Activated naive CD4-positive, alpha-beta T cell treated with anti-CD3 and anti-CD28 coated beads for 36 hours (primary cell): ENCODE results near the gene ANKH. TPM values are rescaled to one million over a fixed set of nuclear protein-coding genes. Genes with fewer than 3 reads are reported as not detected.
"Not testable (repeated sequence)": the region's sequence is repeated elsewhere in the genome, so short reads cannot be mapped to it uniquely, and the experiment has no call there.

Experiments used
- CTCF ChIA-PET: fragments of 350-600 bp; sonication (Branson Sonifier 250); formaldehyde crosslinking; loops from one replicate; lab custom pipeline; 2021; ENCODE audit warnings: antibody characterized with exemption; lab: Charles Lee
- DNase-seq: peaks from one replicate; pipeline ENCODE4 v3.0.0-alpha.2; 2020
- H3K27ac Mint-ChIP-seq: one replicate; pipeline ENCODE4 v1.8.0; 2021; ENCODE audit warnings: mild to moderate bottlenecking, mixed read lengths
- H3K27me3 Mint-ChIP-seq: one replicate; pipeline ENCODE4 v1.8.0; 2021; ENCODE audit warnings: low read depth, mixed read lengths
- H3K36me3 Mint-ChIP-seq: one replicate; pipeline ENCODE4 v1.8.0; 2021; ENCODE audit warnings: low read depth, mixed read lengths
- H3K4me1 Mint-ChIP-seq: one replicate; pipeline ENCODE4 v1.8.0; 2021; ENCODE audit warnings: low read depth, mixed read lengths
- H3K4me3 Mint-ChIP-seq: one replicate; pipeline ENCODE4 v1.8.0; 2021; ENCODE audit warnings: mild to moderate bottlenecking, moderate library complexity, mixed read lengths
- H3K9me3 Mint-ChIP-seq: one replicate; pipeline ENCODE4 v1.8.0; 2021; ENCODE audit warnings: mixed read lengths
- intact Hi-C: fragments of 100-400 bp; cut with micrococcal nuclease; formaldehyde crosslinking; loops from one replicate; pipeline ENCODE4 v1.15.1; 2023
- total RNA-seq, 2 experiments: library from RNA; stranded (reverse); gene quantifications; one replicate each; pipeline ENCODE4 v1.2.3, GENCODE V29; 2021

Gene ANKH
- total RNA-seq, result 10 to 100 TPM; 92.0 to 93.5 TPM

GRCh38 chr5:14871214-14872069 is at the start of gene ANKH:
Gene ANKH (minus strand): TSS chr5:14871778. CDS start chr5:14871447, 331 bp downstream.
- Mint-ChIP-seq H3K4me1 (peaks cover 33% of the 10 kb centered on the region), H3K36me3 (peaks cover 8% of the 10 kb centered on the region), H3K4me3 (peak within 1 kb of the TSS; percentile 96), H3K27ac (peak within 1 kb of the TSS; percentile 95), H3K9me3 (no peaks in the 10 kb centered on the region), H3K27me3 (no peaks in the 10 kb centered on the region)
- intact Hi-C loops, result loop anchor here (1.0 to 5.0 kb wide), 10 partner anchors 55 to 1745 kb away; partner anchors contain the start of genes OTULIN, OTULINL, RETREG1 and ZNF622
- peak; percentile 79 for DNase-seq
- CTCF ChIA-PET, result interaction anchor here (0.7 to 2.8 kb wide), 7 partner anchors 60 to 163 kb away, joined by 3 to 11 read pairs (median 5); no protein-coding TSS in a partner anchor

GRCh38 chr5:14920121-14920520 is 48.5 kb upstream of the ANKH start:
- H3K36me3 Mint-ChIP-seq, result no peaks in the 10 kb centered on the region
- CTCF ChIA-PET, result no interaction called here
- no peak overlapping the region for H3K4me3 Mint-ChIP-seq
- no peak for DNase-seq
- H3K27ac Mint-ChIP-seq, result no peak overlapping the region
- intact Hi-C loops, result no loop called here
- H3K9me3 Mint-ChIP-seq, result peaks cover 6% of the 10 kb centered on the region
- H3K27me3 Mint-ChIP-seq, result no peaks in the 10 kb centered on the region
- H3K4me1 Mint-ChIP-seq, result peaks cover 48% of the 10 kb centered on the region

- H3K4me3 Mint-ChIP-seq, H3K27me3 Mint-ChIP-seq, intact Hi-C loops, H3K27ac Mint-ChIP-seq, DNase-seq, CTCF ChIA-PET, H3K9me3 Mint-ChIP-seq, H3K36me3 Mint-ChIP-seq: not testable (repeated sequence)
- peaks cover 46% of the 10 kb centered on the region for H3K4me1 Mint-ChIP-seq
Observed at GRCh38 chr5:14919106-14919505, 47.5 kb upstream of the ANKH start.

- Mint-ChIP-seq H3K27ac (no peak overlapping the region), H3K4me3 (no peak overlapping the region), H3K4me1 (peaks cover 44% of the 10 kb centered on the region), H3K36me3 (no peaks in the 10 kb centered on the region), H3K27me3 (no peaks in the 10 kb centered on the region), H3K9me3 (peaks cover 6% of the 10 kb centered on the region)
- intact Hi-C loops, result no loop called here
- CTCF ChIA-PET, result no interaction called here
- DNase-seq, result no peak
Observed at GRCh38 chr5:14917719-14918118, 46.1 kb upstream of the ANKH start.

GRCh38 chr5:14915291-14915952 is 43.8 kb upstream of the ANKH start:
- no peaks in the 10 kb centered on the region for H3K36me3 Mint-ChIP-seq
- intact Hi-C loops, result loop anchor here (1.0 kb wide), 1 partner anchor 11 kb away; no protein-coding TSS in a partner anchor
- no peak overlapping the region for H3K27ac Mint-ChIP-seq
- CTCF ChIA-PET, result interaction anchor here (1.1 kb wide), 1 partner anchor 42 kb away, joined by 3 read pairs; no protein-coding TSS in a partner anchor
- peaks cover 6% of the 10 kb centered on the region for H3K9me3 Mint-ChIP-seq
- no peaks in the 10 kb centered on the region for H3K27me3 Mint-ChIP-seq
- no peak overlapping the region for H3K4me3 Mint-ChIP-seq
- H3K4me1 Mint-ChIP-seq, result peaks cover 24% of the 10 kb centered on the region
- no peak for DNase-seq

- Mint-ChIP-seq H3K4me3 (no peak overlapping the region), H3K9me3 (peaks cover 6% of the 10 kb centered on the region), H3K36me3 (no peaks in the 10 kb centered on the region), H3K4me1 (peaks cover 17% of the 10 kb centered on the region), H3K27me3 (no peaks in the 10 kb centered on the region), H3K27ac (peak overlapping the region; percentile 43)
- intact Hi-C loops, result loop anchor here (1.0 kb wide), 1 partner anchor 12 kb away; no protein-coding TSS in a partner anchor
- no peak for DNase-seq
- CTCF ChIA-PET, result no interaction called here
Observed at GRCh38 chr5:14914623-14915260, 43.2 kb upstream of the ANKH start.

- peaks cover 6% of the 10 kb centered on the region for H3K9me3 Mint-ChIP-seq
- intact Hi-C loops, result no loop called here
- H3K27ac Mint-ChIP-seq, result no peak overlapping the region
- no peaks in the 10 kb centered on the region for H3K27me3 Mint-ChIP-seq
- peaks cover 17% of the 10 kb centered on the region for H3K4me1 Mint-ChIP-seq
- no peak for DNase-seq
- H3K4me3 Mint-ChIP-seq, result no peak overlapping the region
- CTCF ChIA-PET, result interaction anchor here (0.7 kb wide), 1 partner anchor 27 kb away, joined by 3 read pairs; no protein-coding TSS in a partner anchor
- no peaks in the 10 kb centered on the region for H3K36me3 Mint-ChIP-seq
Observed at GRCh38 chr5:14914193-14914592, 42.6 kb upstream of the ANKH start.

- intact Hi-C loops, result no loop called here
- Mint-ChIP-seq H3K9me3 (peaks cover 6% of the 10 kb centered on the region), H3K36me3 (no peaks in the 10 kb centered on the region), H3K27me3 (no peaks in the 10 kb centered on the region), H3K4me1 (peaks cover 17% of the 10 kb centered on the region), H3K4me3 (no peak overlapping the region), H3K27ac (no peak overlapping the region)
- DNase-seq, result no peak
- CTCF ChIA-PET, result no interaction called here
Observed at GRCh38 chr5:14913096-14913495, 41.5 kb upstream of the ANKH start.

GRCh38 chr5:14912206-14912605 is 40.6 kb upstream of the ANKH start:
- Mint-ChIP-seq H3K27ac (no peak overlapping the region), H3K4me3 (no peak overlapping the region), H3K4me1 (peaks cover 17% of the 10 kb centered on the region), H3K9me3 (peaks cover 6% of the 10 kb centered on the region), H3K36me3 (no peaks in the 10 kb centered on the region), H3K27me3 (no peaks in the 10 kb centered on the region)
- intact Hi-C loops, result no loop called here
- CTCF ChIA-PET, result no interaction called here
- no peak for DNase-seq

- no peaks in the 10 kb centered on the region for H3K27me3 Mint-ChIP-seq
- CTCF ChIA-PET, result no interaction called here
Observed at GRCh38 chr5:14909369-14909768, 37.8 kb upstream of the ANKH start.

GRCh38 chr5:14908172-14908571 is 36.6 kb upstream of the ANKH start:
- H3K27ac Mint-ChIP-seq, result no peak overlapping the region
- no peaks in the 10 kb centered on the region for H3K27me3 Mint-ChIP-seq
- CTCF ChIA-PET, result no interaction called here
- H3K4me3 Mint-ChIP-seq, result no peak overlapping the region
- DNase-seq, result no peak
- no peaks in the 10 kb centered on the region for H3K36me3 Mint-ChIP-seq
- H3K9me3 Mint-ChIP-seq, result no peaks in the 10 kb centered on the region
- peaks cover 2% of the 10 kb centered on the region for H3K4me1 Mint-ChIP-seq
- intact Hi-C loops, result no loop called here

More at GRCh38 chr5:14909369-14909768, 37.8 kb upstream of the ANKH start:
- no peak overlapping the region for H3K27ac Mint-ChIP-seq
- H3K4me3 Mint-ChIP-seq, result no peak overlapping the region
- H3K36me3 Mint-ChIP-seq, result no peaks in the 10 kb centered on the region
- peaks cover 5% of the 10 kb centered on the region for H3K4me1 Mint-ChIP-seq
- DNase-seq, result no peak
- intact Hi-C loops, result no loop called here
- H3K9me3 Mint-ChIP-seq, result no peaks in the 10 kb centered on the region

- Mint-ChIP-seq H3K36me3 (no peaks in the 10 kb centered on the region), H3K27ac (no peak overlapping the region), H3K4me1 (peaks cover 2% of the 10 kb centered on the region), H3K9me3 (no peaks in the 10 kb centered on the region), H3K4me3 (no peak overlapping the region), H3K27me3 (no peaks in the 10 kb centered on the region)
- CTCF ChIA-PET, result no interaction called here
- intact Hi-C loops, result no loop called here
- DNase-seq, result no peak
Observed at GRCh38 chr5:14906628-14907027, 35.0 kb upstream of the ANKH start.
